NT2/D1 (cell line): ENCODE measurements around the gene CD1D.

ENCODE experiments used
- SUZ12 ChIP-seq: IDR thresholded peaks from 2 replicates; pipeline ENCODE4 v1.6.1; 2011; ENCODE audit not compliant: insufficient read length, insufficient read depth; ENCODE audit errors: extremely low read depth
- YY1 ChIP-seq: IDR thresholded peaks from 2 replicates; pipeline ENCODE4 v1.6.1; 2011; ENCODE audit not compliant: insufficient read length, insufficient read depth
- ZNF274 ChIP-seq: IDR thresholded peaks from 2 replicates; pipeline ENCODE4 v1.6.1; 2011; ENCODE audit warnings: mild to moderate bottlenecking, low read depth, low read length

GRCh38 chr1:158176399-158176798 is 4.3 kb upstream of the CD1D start:
- TF ChIP-seq SUZ12 (no peak), ZNF274 (no peak), YY1 (no peak)
